Measurements from ENCODE around the gene PPP1R3G. TPM values are rescaled to one million over a fixed set of nuclear protein-coding genes. Genes with fewer than 3 reads are reported as not detected.
"Not testable (repeated sequence)": the region's sequence is repeated elsewhere in the genome, so short reads cannot be mapped to it uniquely, and the experiment has no call there.

The PPP1R3G gene
- polyA plus RNA-seq, 1 donor: 1.8 TPM

GRCh38 chr6:5116243-5116991, 31.3 kb downstream of the PPP1R3G start:
- DNase-seq: no peak

GRCh38 chr6:5119090-5119951, 34.2 kb downstream of the PPP1R3G start:
- DNase-seq: no peak

- no peak for DNase-seq
These were observed 34.9 kb downstream of the PPP1R3G start for GRCh38 chr6:5120011-5120410.

- DNase-seq: not testable (repeated sequence)
These were observed 35.4 kb downstream of the PPP1R3G start for GRCh38 chr6:5120543-5120942.

GRCh38 chr6:5121479-5121878, 36.3 kb downstream of the PPP1R3G start:
- DNase-seq: no peak

GRCh38 chr6:5121956-5122355, 36.8 kb downstream of the PPP1R3G start:
- no peak for DNase-seq

- no peak for DNase-seq
These were observed 37.5 kb downstream of the PPP1R3G start for GRCh38 chr6:5122504-5123112.

GRCh38 chr6:5123296-5124143, 38.4 kb downstream of the PPP1R3G start:
- no peak for DNase-seq

GRCh38 chr6:5124526-5124925, 39.4 kb downstream of the PPP1R3G start:
- DNase-seq: no peak

- DNase-seq: no peak
These were observed 40.2 kb downstream of the PPP1R3G start for GRCh38 chr6:5125152-5126006.

GRCh38 chr6:5126214-5126613, 41.1 kb downstream of the PPP1R3G start:
- DNase-seq: no peak

GRCh38 chr6:5127106-5127687, 42.1 kb downstream of the PPP1R3G start:
- DNase-seq: no peak

- no peak for DNase-seq
These were observed 43.2 kb downstream of the PPP1R3G start for GRCh38 chr6:5128351-5128750.

GRCh38 chr6:5130135-5130866, 45.2 kb downstream of the PPP1R3G start:
- DNase-seq: no peak

GRCh38 chr6:5132731-5133130, 47.6 kb downstream of the PPP1R3G start:
- peak; percentile 79 for DNase-seq

- no peak for DNase-seq
These were observed 48.8 kb downstream of the PPP1R3G start for GRCh38 chr6:5133943-5134342.

- no peak for DNase-seq
These were observed 50.7 kb downstream of the PPP1R3G start for GRCh38 chr6:5135788-5136376.

GRCh38 chr6:5136851-5137250, 51.7 kb downstream of the PPP1R3G start:
- no peak for DNase-seq
